ENCODE data around the gene ENHO. TPM values are rescaled to one million over a fixed set of nuclear protein-coding genes. Genes with fewer than 3 reads are reported as not detected.

ENHO gene
- polyA plus RNA-seq, 3 donors, result 2.3 to 3.2 (median 2.7) TPM

DNA sequence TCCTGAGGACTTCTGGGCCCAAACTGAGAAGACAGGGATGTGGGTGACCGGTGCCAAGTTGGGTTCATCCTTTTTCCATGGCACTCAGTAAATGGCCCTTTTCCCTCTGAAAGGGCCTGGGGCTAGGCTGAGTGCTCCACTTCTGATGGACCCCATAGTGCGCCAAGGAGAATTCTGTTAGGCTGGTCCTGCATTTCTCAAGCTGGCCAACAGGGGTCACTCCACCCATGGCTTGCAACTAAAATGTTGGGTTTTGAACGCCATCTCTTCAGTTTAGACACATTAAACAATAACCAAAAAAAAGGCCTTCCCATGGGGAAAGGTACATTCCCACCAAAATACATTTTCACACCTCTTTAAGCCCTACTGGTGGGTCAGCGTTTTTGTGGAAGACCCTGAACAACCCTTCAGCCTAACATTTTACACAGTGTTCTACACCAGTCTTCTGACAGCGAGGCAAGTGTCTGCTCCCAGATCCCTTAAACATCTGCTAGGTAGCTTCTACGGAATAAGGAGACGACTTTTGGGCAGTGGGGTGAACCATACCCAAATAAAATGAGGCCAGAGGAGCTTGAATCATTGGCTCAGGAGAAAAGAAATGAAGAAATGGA lies 39.5 kb upstream of the ENHO start:
- Histone ChIP-seq H3K27ac (ENCODE audit: low read depth in 1 of 2, low read length in 2 of 2) (no peak overlapping the region), H3K27me3 (ENCODE audit: control insufficient read depth in 2 of 2, insufficient read depth in 2 of 2, low read length in 2 of 2) (peaks cover 0 to 14% of the 10 kb centered on the region in 2 donors), H3K4me1 (ENCODE audit: control insufficient read depth in 1 of 2, insufficient read depth in 2 of 2, low read length in 2 of 2) (no peaks in the 10 kb centered on the region), H3K79me2 (ENCODE audit: insufficient read depth, low read length) (no peaks in the 10 kb centered on the region), H3K9me3 (replicated peaks in 1 of 2; ENCODE audit: control insufficient read depth in 1 of 2, insufficient read depth in 1 of 2, low read length in 2 of 2) (peaks cover 0 to 7% of the 10 kb centered on the region in 2 donors), H3K4me3 (replicated peaks in 1 of 3; ENCODE audit: low read depth in 2 of 3, low read length in 3 of 3) (no peak overlapping the region), H4K20me1 (ENCODE audit: insufficient read depth, low read length) (no peaks in the 10 kb centered on the region), H3K36me3 (replicated peaks in 1 of 2; ENCODE audit: control insufficient read depth in 1 of 2, insufficient read depth in 2 of 2, low read length in 2 of 2) (no peaks in the 10 kb centered on the region), H2AFZ (ENCODE audit: insufficient read depth, low read depth, low read length, poor library complexity, severe bottlenecking) (no peak overlapping the region), H3K4me2 (replicated peaks; ENCODE audit: extremely low read depth, low read length, poor library complexity, severe bottlenecking) (no peak overlapping the region), H3K9ac (ENCODE audit: insufficient read depth, low read length, poor library complexity, severe bottlenecking) (no peak overlapping the region)
- intact Hi-C loops (cut with micrococcal nuclease), result no loop called here
- DNase-seq, result peak in 1 of 3 donors; percentile 4
- no peaks in the 10 kb centered on the region for H3K36me3 Mint-ChIP-seq
- WGBS (ENCODE audit: insufficient coverage), result 93% methylated on average over 4 of the region's 7 CpGs
- H3K4me3 Mint-ChIP-seq, result no peak overlapping the region
- peaks cover 0 to 10% (median 7%) of the 10 kb centered on the region in 7 donors for H3K9me3 Mint-ChIP-seq
- H3K27ac Mint-ChIP-seq, result no peak overlapping the region
- H3K27me3 Mint-ChIP-seq (ENCODE audit: low read depth in 3 of 3), result peaks cover 27 to 37% (median 32%) of the 10 kb centered on the region in 3 donors
- TF ChIP-seq, protein P1, sequence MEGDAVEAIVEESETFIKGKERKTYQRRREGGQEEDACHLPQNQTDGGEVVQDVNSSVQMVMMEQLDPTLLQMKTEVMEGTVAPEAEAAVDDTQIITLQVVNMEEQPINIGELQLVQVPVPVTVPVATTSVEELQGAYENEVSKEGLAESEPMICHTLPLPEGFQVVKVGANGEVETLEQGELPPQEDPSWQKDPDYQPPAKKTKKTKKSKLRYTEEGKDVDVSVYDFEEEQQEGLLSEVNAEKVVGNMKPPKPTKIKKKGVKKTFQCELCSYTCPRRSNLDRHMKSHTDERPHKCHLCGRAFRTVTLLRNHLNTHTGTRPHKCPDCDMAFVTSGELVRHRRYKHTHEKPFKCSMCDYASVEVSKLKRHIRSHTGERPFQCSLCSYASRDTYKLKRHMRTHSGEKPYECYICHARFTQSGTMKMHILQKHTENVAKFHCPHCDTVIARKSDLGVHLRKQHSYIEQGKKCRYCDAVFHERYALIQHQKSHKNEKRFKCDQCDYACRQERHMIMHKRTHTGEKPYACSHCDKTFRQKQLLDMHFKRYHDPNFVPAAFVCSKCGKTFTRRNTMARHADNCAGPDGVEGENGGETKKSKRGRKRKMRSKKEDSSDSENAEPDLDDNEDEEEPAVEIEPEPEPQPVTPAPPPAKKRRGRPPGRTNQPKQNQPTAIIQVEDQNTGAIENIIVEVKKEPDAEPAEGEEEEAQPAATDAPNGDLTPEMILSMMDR (IDR thresholded peaks at IDR 0.05), result peak; percentile 77
- H3K4me1 Mint-ChIP-seq, result no peaks in the 10 kb centered on the region

DNA sequence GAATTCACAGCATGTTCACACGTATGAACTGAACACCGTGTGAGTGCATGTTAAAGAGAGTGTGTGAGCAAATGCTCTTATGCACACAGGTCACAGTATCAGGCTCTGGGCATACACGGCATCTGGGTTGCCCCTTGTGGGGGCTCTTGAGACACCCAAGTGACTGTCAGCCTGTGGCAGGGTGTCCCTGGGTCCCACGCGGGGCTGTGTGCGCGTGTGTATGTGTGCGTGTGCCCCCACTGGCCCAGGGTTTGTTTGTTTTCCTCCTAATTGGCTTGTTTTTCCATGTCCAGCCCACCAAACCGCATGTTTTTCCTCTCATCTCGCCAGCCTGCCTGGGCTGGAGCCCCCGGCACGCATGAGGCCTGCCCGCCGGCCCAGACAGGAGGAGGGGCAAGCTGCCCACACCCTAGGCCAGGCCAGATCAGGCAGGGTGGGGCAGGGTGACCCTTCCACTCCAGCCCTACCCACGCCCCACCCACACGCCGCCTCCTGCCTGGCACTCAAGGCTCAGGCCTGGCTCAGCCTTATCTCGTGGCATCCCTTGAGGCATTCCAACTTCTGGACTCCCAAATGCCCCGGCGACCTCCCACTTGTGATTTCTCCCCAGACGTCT lies 37.9 kb upstream of the ENHO start:
- 90% methylated on average over 20 of the region's 21 CpGs for WGBS (ENCODE audit: insufficient coverage)
- H3K27me3 Mint-ChIP-seq (ENCODE audit: low read depth in 3 of 3), result peaks cover 26 to 31% (median 29%) of the 10 kb centered on the region in 3 donors
- no peak for DNase-seq

More for the DNA sequence above, 37.9 kb upstream of the ENHO start:
- intact Hi-C loops (cut with micrococcal nuclease), result no loop called here
- Mint-ChIP-seq H3K4me1 (no peaks in the 10 kb centered on the region), H3K4me3 (no peak overlapping the region), H3K27ac (no peak overlapping the region), H3K36me3 (no peaks in the 10 kb centered on the region), H3K9me3 (peaks cover 0 to 10% (median 7%) of the 10 kb centered on the region in 7 donors)
- Histone ChIP-seq H3K27ac (ENCODE audit: low read depth in 1 of 2, low read length in 2 of 2) (no peak overlapping the region), H2AFZ (ENCODE audit: insufficient read depth, low read depth, low read length, poor library complexity, severe bottlenecking) (no peak overlapping the region), H3K9ac (ENCODE audit: insufficient read depth, low read length, poor library complexity, severe bottlenecking) (no peak overlapping the region), H3K79me2 (ENCODE audit: insufficient read depth, low read length) (no peaks in the 10 kb centered on the region), H3K9me3 (replicated peaks in 1 of 2; ENCODE audit: control insufficient read depth in 1 of 2, insufficient read depth in 1 of 2, low read length in 2 of 2) (peaks cover 0 to 7% of the 10 kb centered on the region in 2 donors), H3K27me3 (ENCODE audit: control insufficient read depth in 2 of 2, insufficient read depth in 2 of 2, low read length in 2 of 2) (peaks cover 0 to 14% of the 10 kb centered on the region in 2 donors), H4K20me1 (ENCODE audit: insufficient read depth, low read length) (no peaks in the 10 kb centered on the region), H3K4me2 (replicated peaks; ENCODE audit: extremely low read depth, low read length, poor library complexity, severe bottlenecking) (no peak overlapping the region), H3K36me3 (replicated peaks in 1 of 2; ENCODE audit: control insufficient read depth in 1 of 2, insufficient read depth in 2 of 2, low read length in 2 of 2) (no peaks in the 10 kb centered on the region), H3K4me1 (ENCODE audit: control insufficient read depth in 1 of 2, insufficient read depth in 2 of 2, low read length in 2 of 2) (no peaks in the 10 kb centered on the region), H3K4me3 (replicated peaks in 1 of 3; ENCODE audit: low read depth in 2 of 3, low read length in 3 of 3) (no peak overlapping the region)
- TF ChIP-seq, protein P1 (IDR thresholded peaks at IDR 0.05), result no peak

Measured in CD14-positive monocyte (primary cell).